Measurements from ENCODE around the gene OSCAR. TPM values are rescaled to one million over a fixed set of nuclear protein-coding genes. Genes with fewer than 3 reads are reported as not detected.

The OSCAR gene
- total RNA-seq, 1 donor from 2014 or later = not detected

DNA sequence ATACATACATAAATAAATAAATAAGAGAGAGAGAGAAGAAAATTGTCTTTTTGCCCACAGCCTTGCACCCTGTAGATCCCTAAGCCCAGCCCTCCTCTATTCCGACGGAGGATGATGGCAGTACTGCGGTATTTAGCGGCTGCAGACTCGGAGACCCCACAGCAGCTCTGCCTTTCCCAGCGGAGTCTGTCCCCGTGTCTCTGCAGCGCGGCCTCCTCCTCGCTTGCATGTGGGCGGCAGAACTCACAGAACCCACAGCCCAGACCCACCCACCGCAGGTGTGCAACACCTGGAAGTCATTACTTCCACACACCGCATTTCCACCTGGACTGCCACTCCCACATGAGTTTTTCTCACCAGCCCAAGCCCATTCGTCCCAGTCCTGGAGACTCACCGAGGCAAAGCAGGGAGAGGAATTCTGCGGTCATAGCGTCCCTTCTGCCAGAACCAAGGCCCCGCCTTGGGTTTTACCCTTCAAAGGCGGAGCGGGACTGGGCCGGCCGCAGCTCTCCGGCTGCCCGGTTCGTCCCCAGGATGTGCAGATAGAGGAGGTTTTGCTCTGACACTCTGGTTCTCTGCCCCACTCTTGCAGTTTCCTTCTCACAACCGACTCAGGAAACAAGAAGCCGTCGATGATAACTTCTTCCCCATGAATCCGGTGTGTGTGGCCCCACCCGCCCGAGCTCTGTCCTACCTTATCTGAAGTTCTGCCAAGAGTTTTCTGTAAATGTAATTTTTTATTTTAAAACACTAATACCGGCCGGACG, 37.1 kb downstream of the OSCAR start, which contains the start of gene VSTM1:
TSS of gene VSTM1 (minus strand) at position 548 of the 767 bp plus-strand sequence. CDS start at position 428, 120 bp downstream.
- TF ChIP-seq CTCF (conservative IDR thresholded peaks at IDR 0.05) = no peak
- DNase-seq (ENCODE audit: extremely low spot score, unreplicated experiment) = no peak
- Mint-ChIP-seq H3K4me3 (no peak within 1 kb of the TSS), H3K27ac (no peak within 1 kb of the TSS), H3K36me3 (no peaks in the 10 kb centered on the region), H3K27me3 (peaks cover 3% of the 10 kb centered on the region), H3K4me1 (ENCODE audit: unreplicated experiment) (no peaks in the 10 kb centered on the region), H3K9me3 (no peaks in the 10 kb centered on the region)

DNA sequence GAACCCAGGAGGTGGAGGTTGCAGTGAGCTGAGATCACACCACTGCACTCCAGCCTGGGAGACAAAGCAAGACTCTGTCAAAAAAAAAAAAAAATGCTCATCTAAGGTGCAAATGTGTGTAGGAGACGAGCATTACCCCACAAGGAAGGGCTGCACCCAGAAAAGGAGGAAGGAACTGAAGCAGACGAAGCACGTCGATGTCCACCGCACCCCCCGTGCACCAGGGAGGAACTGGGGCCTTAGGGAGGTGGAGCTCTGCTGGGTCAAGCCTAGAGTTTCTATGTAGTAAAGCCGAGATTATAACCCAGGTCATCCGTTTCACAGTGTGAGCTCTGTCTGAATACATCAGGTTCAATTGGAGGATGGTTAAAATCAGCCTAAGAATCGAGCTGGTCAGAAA, 38.0 kb downstream of the OSCAR start:
- Mint-ChIP-seq H3K27ac (no peak overlapping the region), H3K4me3 (no peak overlapping the region), H3K27me3 (peaks cover 3% of the 10 kb centered on the region), H3K9me3 (no peaks in the 10 kb centered on the region), H3K36me3 (no peaks in the 10 kb centered on the region), H3K4me1 (ENCODE audit: unreplicated experiment) (no peaks in the 10 kb centered on the region)
- DNase-seq (ENCODE audit: extremely low spot score, unreplicated experiment) = no peak
- TF ChIP-seq CTCF (conservative IDR thresholded peaks at IDR 0.05) = no peak

DNA sequence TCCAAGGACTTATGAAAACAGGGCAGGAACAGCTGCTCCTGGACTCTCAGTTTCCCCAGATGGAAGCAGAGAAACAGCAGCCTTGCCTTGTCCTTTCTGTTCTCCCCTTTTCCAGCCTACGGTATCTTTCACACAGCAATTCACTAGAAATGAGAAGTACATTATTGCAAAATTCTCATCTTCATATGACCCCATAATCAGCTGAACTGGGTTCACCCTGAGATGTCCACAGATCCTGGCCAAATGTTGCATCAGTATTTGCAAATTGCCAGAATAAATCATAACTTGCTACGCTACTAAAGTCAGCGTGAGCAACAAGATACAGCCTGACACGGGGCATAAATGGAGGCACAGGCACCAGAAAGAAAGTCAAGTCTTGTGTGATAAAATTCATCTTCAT, 53.0 kb downstream of the OSCAR start:
- Mint-ChIP-seq H3K4me1 (ENCODE audit: unreplicated experiment) (no peaks in the 10 kb centered on the region), H3K36me3 (no peaks in the 10 kb centered on the region), H3K9me3 (no peaks in the 10 kb centered on the region), H3K27me3 (peaks cover 54% of the 10 kb centered on the region), H3K27ac (no peak overlapping the region), H3K4me3 (no peak overlapping the region)
- TF ChIP-seq CTCF (conservative IDR thresholded peaks at IDR 0.05) = no peak
- no peak for DNase-seq (ENCODE audit: extremely low spot score, unreplicated experiment)

- no peaks in the 10 kb centered on the region for H3K9me3 Mint-ChIP-seq
- peaks cover 57% of the 10 kb centered on the region for H3K27me3 Mint-ChIP-seq
- no peak for DNase-seq (ENCODE audit: extremely low spot score, unreplicated experiment)
- H3K4me1 Mint-ChIP-seq (ENCODE audit: unreplicated experiment) = no peaks in the 10 kb centered on the region
- no peak overlapping the region for H3K27ac Mint-ChIP-seq
- H3K36me3 Mint-ChIP-seq = no peaks in the 10 kb centered on the region
- H3K4me3 Mint-ChIP-seq = no peak overlapping the region
- no peak for TF ChIP-seq CTCF (conservative IDR thresholded peaks at IDR 0.05)
These were observed 54.8 kb downstream of the OSCAR start for GRCh38 chr19:54045771-54046170.

Other genes with a start within 250 kb of the OSCAR start
- gene MYADM, start 232.9 kb downstream of the OSCAR start, total RNA-seq (ENCODE audit: low replicate concordance) = 69.5 and 73.5 TPM in 2 replicates
- gene PRKCG, start 218.6 kb downstream of the OSCAR start, total RNA-seq (ENCODE audit: low replicate concordance) = 2.4 and 3.1 TPM in 2 replicates
- 0.67 and 6.0 TPM in 2 replicates for gene CACNG7, start 191.5 kb downstream of the OSCAR start, total RNA-seq (ENCODE audit: low replicate concordance)
- gene CACNG8, start 137.9 kb downstream of the OSCAR start, total RNA-seq (ENCODE audit: low replicate concordance) = 0.05 and 0.97 TPM in 2 replicates
- 0.27 and 0.98 TPM in 2 replicates for gene CACNG6, start 109.2 kb downstream of the OSCAR start, total RNA-seq (ENCODE audit: low replicate concordance)
- not detected in 2 replicates for gene VSTM1, start 36.9 kb downstream of the OSCAR start, total RNA-seq (ENCODE audit: low replicate concordance)
- gene TARM1, start 19.4 kb downstream of the OSCAR start, total RNA-seq (ENCODE audit: low replicate concordance) = not detected in 2 replicates
- 140 and 155 TPM in 2 replicates for gene NDUFA3, start 2.1 kb upstream of the OSCAR start, total RNA-seq (ENCODE audit: low replicate concordance)
- 14.1 and 17.0 TPM in 2 replicates for gene TFPT, start 14.9 kb upstream of the OSCAR start, total RNA-seq (ENCODE audit: low replicate concordance)
- 80.5 and 89.8 TPM in 2 replicates for gene PRPF31, start 15.0 kb upstream of the OSCAR start, total RNA-seq (ENCODE audit: low replicate concordance)
- gene CNOT3, start 37.0 kb upstream of the OSCAR start, total RNA-seq (ENCODE audit: low replicate concordance) = 55.4 and 72.9 TPM in 2 replicates
- 6.6 and 7.5 TPM in 2 replicates for gene LENG1, start 58.9 kb upstream of the OSCAR start, total RNA-seq (ENCODE audit: low replicate concordance)
- 24.2 and 42.1 TPM in 2 replicates for gene TMC4, start 72.4 kb upstream of the OSCAR start, total RNA-seq (ENCODE audit: low replicate concordance)
- 73.3 and 86.7 TPM in 2 replicates for gene MBOAT7, start 88.8 kb upstream of the OSCAR start, total RNA-seq (ENCODE audit: low replicate concordance)
- gene TSEN34, start 90.5 kb upstream of the OSCAR start, total RNA-seq (ENCODE audit: low replicate concordance) = 39.3 and 41.9 TPM in 2 replicates
- 1,437 and 1,455 TPM in 2 replicates for gene RPS9, start 100.1 kb upstream of the OSCAR start, total RNA-seq (ENCODE audit: low replicate concordance)
- not detected in 2 replicates for gene LILRB3, start 122.2 kb upstream of the OSCAR start, total RNA-seq (ENCODE audit: low replicate concordance)
- not detected in 2 replicates for gene LILRA6, start 142.0 kb upstream of the OSCAR start, total RNA-seq (ENCODE audit: low replicate concordance)
- gene LILRB5, start 156.5 kb upstream of the OSCAR start, total RNA-seq (ENCODE audit: low replicate concordance) = not detected in 2 replicates
- not detected in 2 replicates for gene LILRB2, start 180.3 kb upstream of the OSCAR start, total RNA-seq (ENCODE audit: low replicate concordance)
- not detected in 2 replicates for gene LILRA5, start 212.4 kb upstream of the OSCAR start, total RNA-seq (ENCODE audit: low replicate concordance)
- not detected in 2 replicates for gene LILRA4, start 238.4 kb upstream of the OSCAR start, total RNA-seq (ENCODE audit: low replicate concordance)

Data from type B pancreatic cell (in vitro differentiated cells).